HepG2 (cell line): ENCODE measurements around the gene ITCH. TPM values are rescaled to one million over a fixed set of nuclear protein-coding genes. Genes with fewer than 3 reads are reported as not detected.
A peak's percentile ranks its signal among the peaks of the same experiment; 100 is the strongest.

Source experiments
- ARNT2 ChIP-seq: sonication (generic); formaldehyde crosslinking; IDR thresholded peaks from 2 replicates; pipeline ENCODE4 v1.8.0; 2022; ENCODE audit warnings: mild to moderate bottlenecking, low read depth, missing genetic modification reagents, moderate library complexity
- GATAD2A ChIP-seq: IDR thresholded peaks from 2 replicates; pipeline ENCODE4 v1.6.1; 2016
- GLI4 ChIP-seq: sonication (generic); formaldehyde crosslinking; IDR thresholded peaks from 2 replicates; pipeline ENCODE4 v1.5.1; 2020; ENCODE audit warnings: missing genetic modification reagents, mild to moderate bottlenecking, moderate library complexity, borderline replicate concordance
- JDP2 ChIP-seq: sonication (generic); formaldehyde crosslinking; IDR thresholded peaks from 2 replicates; pipeline ENCODE4 v1.8.1; 2022; ENCODE audit warnings: missing genetic modification reagents, borderline replicate concordance
- KLF12 ChIP-seq: sonication (generic); formaldehyde crosslinking; IDR thresholded peaks from 2 replicates; pipeline ENCODE4 v1.4.0; 2020; ENCODE audit warnings: missing genetic modification reagents, borderline replicate concordance
- KLF16 ChIP-seq, 2 experiments: sonication (generic) in 1 of 2; formaldehyde crosslinking in 1 of 2; IDR thresholded peaks; 2 replicates each; pipeline versions ENCODE4 v1.6.1 to v1.8.0; 2016 to 2023; ENCODE audit warnings: missing genetic modification reagents in 2 of 2, missing compliant biosample characterization in 1 of 2
- KLF9 ChIP-seq: IDR thresholded peaks from 2 replicates; pipeline ENCODE4 v1.6.1; 2016; ENCODE audit warnings: low read depth
- KMT2A ChIP-seq: sonication (generic); formaldehyde crosslinking; IDR thresholded peaks from 2 replicates; pipeline ENCODE4 v1.4.0; 2020; ENCODE audit warnings: missing genetic modification reagents
- MTA3 ChIP-seq: sonication (generic); formaldehyde crosslinking; IDR thresholded peaks from 2 replicates; pipeline ENCODE4 v1.4.0; 2020; ENCODE audit warnings: missing genetic modification reagents
- MXI1 ChIP-seq: IDR thresholded peaks from 3 replicates; pipeline ENCODE4 v1.6.1; 2012; ENCODE audit warnings: low read depth, low read length, inconsistent platforms, borderline replicate concordance
- NCOA2 ChIP-seq: sonication (generic); formaldehyde crosslinking; IDR thresholded peaks from 2 replicates; pipeline ENCODE4 v1.8.0; 2022; ENCODE audit warnings: inconsistent platforms
- NFIC ChIP-seq: IDR thresholded peaks from 2 replicates; pipeline ENCODE4 v1.6.1; 2012; ENCODE audit warnings: mild to moderate bottlenecking, low read length, inconsistent platforms
- PHF20 ChIP-seq: sonication (generic); formaldehyde crosslinking; IDR thresholded peaks from 2 replicates; pipeline ENCODE4 v1.5.0; 2020; ENCODE audit warnings: mild to moderate bottlenecking, missing genetic modification reagents
- RARA ChIP-seq: IDR thresholded peaks from 2 replicates; pipeline ENCODE4 v1.6.1; 2016; ENCODE audit warnings: missing genetic modification reagents, missing compliant biosample characterization
- RFX5 ChIP-seq: IDR thresholded peaks from 2 replicates; pipeline ENCODE4 v1.6.1; 2011; ENCODE audit warnings: low read depth, low read length, improper control_type of control experiment
- TCF7 ChIP-seq: sonication (generic); IDR thresholded peaks from 2 replicates; pipeline ENCODE4 v1.6.1; 2016; ENCODE audit warnings: antibody characterized with exemption, low read depth
- TFDP2 ChIP-seq: sonication (generic); formaldehyde crosslinking; IDR thresholded peaks from 2 replicates; pipeline ENCODE4 v1.4.0; 2020; ENCODE audit warnings: missing genetic modification reagents
- ZBTB21 ChIP-seq: sonication (generic); formaldehyde crosslinking; IDR thresholded peaks from 2 replicates; pipeline ENCODE4 v1.4.0; 2020; ENCODE audit warnings: missing genetic modification reagents
- ZFP36L1 ChIP-seq: sonication (generic); formaldehyde crosslinking; IDR thresholded peaks from 2 replicates; pipeline ENCODE4 v1.8.0; 2022; ENCODE audit warnings: mild to moderate bottlenecking, missing genetic modification reagents, moderate library complexity
- ZFY ChIP-seq: sonication (generic); formaldehyde crosslinking; IDR thresholded peaks from 2 replicates; pipeline ENCODE4 v1.4.0; 2020; ENCODE audit warnings: missing genetic modification reagents
- ZFYVE20 ChIP-seq: sonication (generic); formaldehyde crosslinking; IDR thresholded peaks from 2 replicates; pipeline ENCODE4 v1.8.0; 2023; ENCODE audit warnings: low read depth, mild to moderate bottlenecking, moderate library complexity, missing genetic modification reagents, borderline replicate concordance
- ZMYM2 ChIP-seq: sonication (generic); formaldehyde crosslinking; IDR thresholded peaks from 2 replicates; pipeline ENCODE4 v1.8.0; 2022; ENCODE audit warnings: mild to moderate bottlenecking, missing genetic modification reagents
- ZNF235 ChIP-seq: sonication (generic); formaldehyde crosslinking; IDR thresholded peaks from 2 replicates; pipeline ENCODE4 v1.8.1; 2023; ENCODE audit warnings: mild to moderate bottlenecking, missing genetic modification reagents, borderline replicate concordance
- ZNF343 ChIP-seq: sonication (generic); formaldehyde crosslinking; IDR thresholded peaks from 2 replicates; pipeline ENCODE4 v1.4.0; 2020; ENCODE audit warnings: mild to moderate bottlenecking, missing genetic modification reagents
- ZNF580 ChIP-seq: IDR thresholded peaks from 2 replicates; pipeline ENCODE4 v1.6.1; 2016; ENCODE audit warnings: low read depth, borderline replicate concordance
- ZNF678 ChIP-seq: sonication (generic); formaldehyde crosslinking; IDR thresholded peaks from 2 replicates; pipeline ENCODE4 v1.4.0; 2020; ENCODE audit warnings: mild to moderate bottlenecking, missing genetic modification reagents
- ZSCAN22 ChIP-seq: sonication (generic); formaldehyde crosslinking; IDR thresholded peaks from 2 replicates; pipeline ENCODE4 v1.4.0; 2020; ENCODE audit warnings: mild to moderate bottlenecking, missing genetic modification reagents
- polyA plus RNA-seq, 8 experiments: library from polyadenylated mRNA; depleted of rRNA in 3 of 8; stranded (reverse) in 7 of 8; unstranded in 1 of 8; fragments of >200 nt; fragmentation: Illumina TruSeq in 4 of 8; extraction: Trizol in 4 of 8; gene quantifications; 2 replicates each; pipeline versions ENCODE4 v1.2.1 to v1.2.3, GENCODE V29; 2011 to 2016; ENCODE audit warnings: low read depth in 4 of 8, missing spikeins in 1 of 8, mixed read lengths in 1 of 8; ENCODE audit not compliant: insufficient read depth in 1 of 8
- total RNA-seq, 5 experiments: library from RNA; depleted of rRNA; stranded (reverse); fragments of >200 nt; fragmentation: Illumina TruSeq; extraction: Trizol; gene quantifications; 2 replicates each; pipeline ENCODE4 v1.2.3, GENCODE V29; 2016; ENCODE audit warnings: low read depth in 1 of 5
- TF ChIP-seq, protein P1 (sequence below): sonication (generic); formaldehyde crosslinking; IDR thresholded peaks from 2 replicates; pipeline ENCODE4 v1.4.0; 2020; ENCODE audit warnings: missing genetic modification reagents, borderline replicate concordance

The ITCH gene
- total and polyA plus RNA-seq, 2 of the 13 experiments (the other 11 are each of a cell fraction or from before 2014, with no cell fraction given) = 20.5 to 112 TPM

DNA sequence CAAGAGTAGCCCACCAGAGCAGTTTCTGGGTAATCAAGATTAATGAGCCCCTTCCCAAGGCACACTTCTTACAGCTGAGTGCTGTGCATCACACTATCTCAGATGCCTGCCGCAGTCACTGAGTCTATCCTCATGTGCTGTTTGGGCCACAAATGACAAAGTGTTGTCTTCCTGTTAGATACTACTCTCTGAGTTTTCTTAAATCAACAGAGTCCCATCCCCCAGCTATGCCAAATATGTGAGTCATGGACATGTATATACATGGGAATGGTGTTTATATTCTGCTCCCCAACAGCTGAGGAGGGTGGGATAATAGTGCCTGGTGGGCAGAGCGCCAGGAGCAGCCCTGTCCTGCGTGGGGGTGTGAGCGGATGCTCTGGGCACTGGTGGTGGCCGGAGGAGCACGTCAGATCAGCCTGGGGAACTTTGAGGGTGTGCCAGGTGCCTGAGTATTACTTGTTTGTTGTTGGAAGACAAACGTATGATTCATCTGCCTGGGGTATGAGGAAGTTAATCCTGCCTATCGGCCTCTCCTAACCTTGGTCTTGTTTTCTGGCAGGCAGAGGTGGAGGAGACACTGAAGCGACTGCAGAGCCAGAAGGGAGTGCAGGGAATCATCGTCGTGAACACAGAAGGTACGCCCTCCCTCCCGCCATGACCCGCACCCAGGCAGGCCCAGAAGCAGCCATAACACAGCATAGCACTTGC is 162.8 kb downstream of the ITCH start (continued):
- no peak for TF ChIP-seq TFDP2 (CRISPR knock-in tag)
- TF ChIP-seq ZNF678 (CRISPR knock-in tag) = no peak
- TF ChIP-seq ZSCAN22 (CRISPR knock-in tag) = no peak
- TF ChIP-seq ZMYM2 (CRISPR knock-in tag) = no peak; the same call in 1 of the 2 replicates
- TF ChIP-seq ZFYVE20 = 0 out of 2 replicates have a peak, but pooled peaks have one; percentile 54
- TF ChIP-seq NCOA2 = peak; percentile 82; the same call in 1 of the 2 replicates
- TF ChIP-seq KLF9 (CRISPR knock-in tag) = no peak
- TF ChIP-seq ARNT2 (CRISPR knock-in tag) = peak; percentile 84; the same call in 1 of the 2 replicates
- TF ChIP-seq ZNF343 (CRISPR knock-in tag) = 0 out of 2 replicates have a peak, but pooled peaks have one; percentile 59
- TF ChIP-seq ZNF580 (CRISPR knock-in tag) = peak; percentile 93
- no peak for TF ChIP-seq JDP2 (CRISPR knock-in tag)
- TF ChIP-seq MXI1 = peak; percentile 66; the same call in 1 of the 3 replicates
- no peak for TF ChIP-seq MTA3 (CRISPR knock-in tag)
- TF ChIP-seq, protein P1, sequence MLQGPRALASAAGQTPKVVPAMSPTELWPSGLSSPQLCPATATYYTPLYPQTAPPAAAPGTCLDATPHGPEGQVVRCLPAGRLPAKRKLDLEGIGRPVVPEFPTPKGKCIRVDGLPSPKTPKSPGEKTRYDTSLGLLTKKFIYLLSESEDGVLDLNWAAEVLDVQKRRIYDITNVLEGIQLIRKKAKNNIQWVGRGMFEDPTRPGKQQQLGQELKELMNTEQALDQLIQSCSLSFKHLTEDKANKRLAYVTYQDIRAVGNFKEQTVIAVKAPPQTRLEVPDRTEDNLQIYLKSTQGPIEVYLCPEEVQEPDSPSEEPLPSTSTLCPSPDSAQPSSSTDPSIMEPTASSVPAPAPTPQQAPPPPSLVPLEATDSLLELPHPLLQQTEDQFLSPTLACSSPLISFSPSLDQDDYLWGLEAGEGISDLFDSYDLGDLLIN (CRISPR knock-in tag) = no peak
- peak; percentile 82 for TF ChIP-seq RFX5
- TF ChIP-seq ZNF235 (CRISPR knock-in tag) = 0 out of 2 replicates have a peak, but pooled peaks have one; percentile 73
- TF ChIP-seq GATAD2A (CRISPR knock-in tag) = peak; percentile 93
- peak; percentile 44; the same call in 1 of the 2 replicates for TF ChIP-seq KMT2A (CRISPR knock-in tag)
- TF ChIP-seq KLF16 (CRISPR knock-in tag; IDR thresholded peaks at IDR 0.05) = peak in 1 of 2 experiments; percentile 77; a peak in 2 of 4 replicates
- no peak for TF ChIP-seq PHF20
- peak; percentile 89 for TF ChIP-seq NFIC
- TF ChIP-seq GLI4 (CRISPR knock-in tag) = no peak
- peak; percentile 77 for TF ChIP-seq TCF7
- TF ChIP-seq RARA (CRISPR knock-in tag) = peak; percentile 90
- TF ChIP-seq ZFP36L1 (CRISPR knock-in tag) = peak; percentile 51; the same call in 1 of the 2 replicates
- no peak for TF ChIP-seq KLF12 (CRISPR knock-in tag)
- peak; percentile 74 for TF ChIP-seq ZBTB21 (CRISPR knock-in tag)
- TF ChIP-seq ZFY (CRISPR knock-in tag) = peak; percentile 41; the same call in 1 of the 2 replicates
